Neural progenitor cell (in vitro differentiated cells): ENCODE measurements around the gene KXD1. TPM values are rescaled to one million over a fixed set of nuclear protein-coding genes. Genes with fewer than 3 reads are reported as not detected.

Experiments
- DNase-seq: peaks from one replicate; pipeline ENCODE4 v3.0.0-alpha.2; 2016; ENCODE audit warnings: low spot score
- H2AFZ ChIP-seq: fragments of 200-600 bp; sonication (generic); replicated peaks from 2 replicates; pipeline ENCODE4 v1.6.1; 2016; ENCODE audit warnings: antibody characterized with exemption
- H3F3A ChIP-seq: fragments of 200-600 bp; sonication (generic); 2 replicates; pipeline ENCODE4 v1.6.1; 2016; ENCODE audit warnings: antibody characterized with exemption, low read depth
- H3K27ac ChIP-seq: fragments of 200-600 bp; sonication (generic); 2 replicates; pipeline ENCODE4 v1.5.1; 2016; ENCODE audit warnings: mild to moderate bottlenecking
- H3K27me3 ChIP-seq: fragments of 200-600 bp; sonication (generic); 2 replicates; pipeline ENCODE4 v1.6.1; 2016; ENCODE audit warnings: mild to moderate bottlenecking, moderate library complexity
- H3K36me3 ChIP-seq: fragments of 200-600 bp; sonication (generic); 2 replicates; pipeline ENCODE4 v1.5.1; 2016
- H3K4me1 ChIP-seq: fragments of 200-600 bp; sonication (generic); 2 replicates; pipeline ENCODE4 v1.6.1; 2016; ENCODE audit warnings: mixed run types
- H3K4me2 ChIP-seq: fragments of 200-600 bp; sonication (generic); 2 replicates; pipeline ENCODE4 v1.6.1; 2016
- H3K4me3 ChIP-seq: fragments of 200-600 bp; sonication (generic); 2 replicates; pipeline ENCODE4 v1.5.1; 2016
- H3K79me2 ChIP-seq: fragments of 200-600 bp; sonication (generic); 2 replicates; pipeline ENCODE4 v1.6.1; 2016; ENCODE audit warnings: low read depth
- H3K9ac ChIP-seq: fragments of 200-600 bp; sonication (generic); 2 replicates; pipeline ENCODE4 v1.6.1; 2016
- H3K9me3 ChIP-seq: fragments of 200-600 bp; sonication (generic); 2 replicates; pipeline ENCODE4 v1.5.1; 2016; ENCODE audit warnings: low read depth
- H4K20me1 ChIP-seq: fragments of 200-600 bp; sonication (generic); 2 replicates; pipeline ENCODE4 v1.6.1; 2016; ENCODE audit warnings: low read depth
- H3K27ac Mint-ChIP-seq: 3 replicates; pipeline ENCODE4 v1.8.0; 2021; ENCODE audit warnings: mixed read lengths
- H3K27me3 Mint-ChIP-seq: 2 replicates; pipeline ENCODE4 v1.8.0; 2022; ENCODE audit warnings: low read depth, mild to moderate bottlenecking, inconsistent platforms, moderate library complexity, mixed read lengths; ENCODE audit not compliant: insufficient read depth
- H3K36me3 Mint-ChIP-seq: 3 replicates; pipeline ENCODE4 v1.8.0; 2021; ENCODE audit warnings: mixed read lengths
- H3K4me1 Mint-ChIP-seq: 3 replicates; pipeline ENCODE4 v1.8.0; 2021; ENCODE audit warnings: mixed read lengths
- H3K4me3 Mint-ChIP-seq: 3 replicates; pipeline ENCODE4 v1.8.0; 2021; ENCODE audit warnings: mild to moderate bottlenecking, moderate library complexity, mixed read lengths
- H3K9me3 Mint-ChIP-seq: 3 replicates; pipeline ENCODE4 v1.8.0; 2020; ENCODE audit warnings: mixed read lengths
- CTCF ChIP-seq: fragments of 200-600 bp; sonication (generic); IDR thresholded peaks from 2 replicates; pipeline ENCODE4 v1.5.1; 2017; ENCODE audit warnings: antibody characterized with exemption, mild to moderate bottlenecking
- EZH2 ChIP-seq: fragments of 200-600 bp; sonication (generic); IDR thresholded peaks from 2 replicates; pipeline ENCODE4 v1.6.1; 2017; ENCODE audit warnings: antibody characterized with exemption, mild to moderate bottlenecking, moderate library complexity
- EZH2phosphoT487 ChIP-seq: fragments of 200-600 bp; sonication (generic); IDR thresholded peaks from 2 replicates; pipeline ENCODE4 v1.6.1; 2017; ENCODE audit warnings: antibody characterized with exemption
- total RNA-seq: library from RNA; depleted of rRNA; stranded (reverse); fragments of >200 nt; gene quantifications from 2 replicates; pipeline ENCODE4 v1.2.3, GENCODE V29; 2015; ENCODE audit warnings: low replicate concordance

Gene KXD1
- total RNA-seq, 1 donor from 2014 or later = 82.7 TPM

- Mint-ChIP-seq H3K4me1 (no peaks in the 10 kb centered on the region), H3K36me3 (peaks cover 12% of the 10 kb centered on the region), H3K4me3 (no peak overlapping the region), H3K27me3 (peaks cover 4% of the 10 kb centered on the region), H3K9me3 (no peaks in the 10 kb centered on the region), H3K27ac (no peak overlapping the region)
- Histone ChIP-seq H2AFZ (no peak overlapping the region), H3K36me3 (no peaks in the 10 kb centered on the region), H3K4me3 (no peak overlapping the region), H3K27ac (no peak overlapping the region), H3K9ac (no peak overlapping the region), H3K9me3 (no peaks in the 10 kb centered on the region), H3K27me3 (no peaks in the 10 kb centered on the region), H3K4me2 (no peak overlapping the region), H3K79me2 (no peaks in the 10 kb centered on the region), H4K20me1 (no peaks in the 10 kb centered on the region), H3F3A (no peaks in the 10 kb centered on the region), H3K4me1 (no peaks in the 10 kb centered on the region)
- no peak for TF ChIP-seq CTCF
- TF ChIP-seq EZH2 = no peak
- TF ChIP-seq EZH2phosphoT487 = no peak
- DNase-seq = no peak
These were observed 25.3 kb upstream of the KXD1 start for GRCh38 chr19:18532168-18532890.

- no peak overlapping the region for H3K4me3 ChIP-seq
- Mint-ChIP-seq H3K27me3 (peaks cover 7% of the 10 kb centered on the region), H3K4me3 (no peak overlapping the region), H3K9me3 (no peaks in the 10 kb centered on the region), H3K36me3 (peaks cover 12% of the 10 kb centered on the region), H3K4me1 (no peaks in the 10 kb centered on the region), H3K27ac (no peak overlapping the region)
- no peaks in the 10 kb centered on the region for H3F3A ChIP-seq
- H3K4me2 ChIP-seq = no peak overlapping the region
- no peaks in the 10 kb centered on the region for H3K4me1 ChIP-seq
- H3K9ac ChIP-seq = no peak overlapping the region
- no peak overlapping the region for H2AFZ ChIP-seq
- TF ChIP-seq EZH2phosphoT487 (no peak), EZH2 (no peak), CTCF (no peak)
- no peak for DNase-seq
- no peak overlapping the region for H3K27ac ChIP-seq
- H3K36me3 ChIP-seq = no peaks in the 10 kb centered on the region
- no peaks in the 10 kb centered on the region for H4K20me1 ChIP-seq
- H3K27me3 ChIP-seq = no peaks in the 10 kb centered on the region
- no peaks in the 10 kb centered on the region for H3K9me3 ChIP-seq
- H3K79me2 ChIP-seq = no peaks in the 10 kb centered on the region
These were observed 24.6 kb upstream of the KXD1 start for GRCh38 chr19:18533058-18533457.

GRCh38 chr19:18536475-18536874 is 21.2 kb upstream of the KXD1 start:
- Histone ChIP-seq H3K4me1 (no peaks in the 10 kb centered on the region), H3K27ac (no peak overlapping the region), H3K4me2 (no peak overlapping the region), H3F3A (peaks cover 5% of the 10 kb centered on the region), H3K27me3 (no peaks in the 10 kb centered on the region), H3K36me3 (no peaks in the 10 kb centered on the region), H3K4me3 (no peak overlapping the region), H3K79me2 (peaks cover 8% of the 10 kb centered on the region), H2AFZ (no peak overlapping the region), H3K9me3 (no peaks in the 10 kb centered on the region), H4K20me1 (no peaks in the 10 kb centered on the region), H3K9ac (no peak overlapping the region)
- no peaks in the 10 kb centered on the region for H3K4me1 Mint-ChIP-seq
- no peak for DNase-seq
- H3K27me3 Mint-ChIP-seq = peaks cover 7% of the 10 kb centered on the region
- H3K9me3 Mint-ChIP-seq = no peaks in the 10 kb centered on the region
- TF ChIP-seq CTCF = no peak
- TF ChIP-seq EZH2phosphoT487 = no peak
- TF ChIP-seq EZH2 = no peak
- H3K27ac Mint-ChIP-seq = no peak overlapping the region
- peaks cover 13% of the 10 kb centered on the region for H3K36me3 Mint-ChIP-seq
- no peak overlapping the region for H3K4me3 Mint-ChIP-seq
